ENCODE data around the gene INCENP.

INCENP gene

GRCh38 chr11:62141111-62142042 lies 17.6 kb downstream of the INCENP start:
- no peak for DNase-seq (ENCODE audit: extremely low read depth, low read depth)
- no peak for TF ChIP-seq CTCF (IDR thresholded peaks at IDR 0.05; ENCODE audit: low read depth, low read length, missing control alignments)
- no peak overlapping the region for H3K4me3 ChIP-seq (replicated peaks; ENCODE audit: low read depth, low read length)

- no peak for DNase-seq (ENCODE audit: extremely low read depth, low read depth)
- H3K4me3 ChIP-seq (replicated peaks; ENCODE audit: low read depth, low read length), result no peak overlapping the region
- TF ChIP-seq CTCF (IDR thresholded peaks at IDR 0.05; ENCODE audit: low read depth, low read length, missing control alignments), result no peak
Measured at GRCh38 chr11:62142043-62142375, 18.2 kb downstream of the INCENP start.

GRCh38 chr11:62142921-62143320 lies 19.1 kb downstream of the INCENP start:
- H3K4me3 ChIP-seq (replicated peaks; ENCODE audit: low read depth, low read length), result no peak overlapping the region
- no peak for DNase-seq (ENCODE audit: extremely low read depth, low read depth)
- no peak for TF ChIP-seq CTCF (IDR thresholded peaks at IDR 0.05; ENCODE audit: low read depth, low read length, missing control alignments)

GRCh38 chr11:62143727-62144126 lies 19.9 kb downstream of the INCENP start:
- no peak overlapping the region for H3K4me3 ChIP-seq (replicated peaks; ENCODE audit: low read depth, low read length)
- no peak for DNase-seq (ENCODE audit: extremely low read depth, low read depth)
- TF ChIP-seq CTCF (IDR thresholded peaks at IDR 0.05; ENCODE audit: low read depth, low read length, missing control alignments), result no peak

GRCh38 chr11:62144641-62145255 lies 20.9 kb downstream of the INCENP start:
- DNase-seq (ENCODE audit: extremely low read depth, low read depth), result no peak
- no peak overlapping the region for H3K4me3 ChIP-seq (replicated peaks; ENCODE audit: low read depth, low read length)
- no peak for TF ChIP-seq CTCF (IDR thresholded peaks at IDR 0.05; ENCODE audit: low read depth, low read length, missing control alignments)

- no peak overlapping the region for H3K4me3 ChIP-seq (replicated peaks; ENCODE audit: low read depth, low read length)
- DNase-seq (ENCODE audit: extremely low read depth, low read depth), result no peak
- no peak for TF ChIP-seq CTCF (IDR thresholded peaks at IDR 0.05; ENCODE audit: low read depth, low read length, missing control alignments)
Measured at GRCh38 chr11:62145261-62145871, 21.6 kb downstream of the INCENP start.
